Measurements from ENCODE around the gene SPTBN1. TPM values are rescaled to one million over a fixed set of nuclear protein-coding genes. Genes with fewer than 3 reads are reported as not detected.

The SPTBN1 gene
- total RNA-seq, 1 experiment from 2014 or later: 262 TPM

DNA sequence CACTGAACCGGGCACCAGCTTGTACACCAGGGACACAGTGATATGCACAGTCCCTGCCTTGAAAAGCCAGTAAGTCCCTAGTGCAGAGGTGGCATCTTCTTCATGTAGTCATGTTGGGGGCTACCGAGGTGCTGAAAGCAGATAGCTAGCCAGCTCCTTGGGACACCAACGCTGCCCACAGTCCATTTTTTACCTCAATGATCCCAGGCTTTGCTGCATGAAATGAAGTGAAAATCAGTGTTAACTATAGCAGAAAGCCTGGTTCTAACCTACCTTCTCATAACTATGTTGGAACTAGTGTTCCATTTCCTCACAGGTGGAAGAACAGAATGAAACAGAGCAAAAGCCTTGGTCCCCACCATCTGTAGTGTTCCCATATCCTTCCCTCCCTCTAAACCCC is 200.7 kb downstream of the SPTBN1 start:
- DNase-seq: no peak
- H3K4me2 ChIP-seq: no peak overlapping the region
- H3F3A ChIP-seq (ENCODE audit: insufficient read depth, low read depth): no peaks in the 10 kb centered on the region
- no peaks in the 10 kb centered on the region for H3K27me3 ChIP-seq (ENCODE audit: insufficient read depth, low read depth)
- H3K4me1 ChIP-seq (replicated peaks; ENCODE audit: insufficient read depth): no peaks in the 10 kb centered on the region
- BruUV-seq (replicated peaks): no TSS peak
- POLR2A ChIA-PET (ENCODE audit: unreplicated experiment): interaction anchor here (0.6 to 0.7 kb wide), 2 partner anchors 43 to 356 kb away, joined by 8 to 10 read pairs; no protein-coding TSS in a partner anchor
- TF ChIP-seq EZH2 (IDR thresholded peaks at IDR 0.05; ENCODE audit: low read depth): no peak
- TF ChIP-seq, protein P1, sequence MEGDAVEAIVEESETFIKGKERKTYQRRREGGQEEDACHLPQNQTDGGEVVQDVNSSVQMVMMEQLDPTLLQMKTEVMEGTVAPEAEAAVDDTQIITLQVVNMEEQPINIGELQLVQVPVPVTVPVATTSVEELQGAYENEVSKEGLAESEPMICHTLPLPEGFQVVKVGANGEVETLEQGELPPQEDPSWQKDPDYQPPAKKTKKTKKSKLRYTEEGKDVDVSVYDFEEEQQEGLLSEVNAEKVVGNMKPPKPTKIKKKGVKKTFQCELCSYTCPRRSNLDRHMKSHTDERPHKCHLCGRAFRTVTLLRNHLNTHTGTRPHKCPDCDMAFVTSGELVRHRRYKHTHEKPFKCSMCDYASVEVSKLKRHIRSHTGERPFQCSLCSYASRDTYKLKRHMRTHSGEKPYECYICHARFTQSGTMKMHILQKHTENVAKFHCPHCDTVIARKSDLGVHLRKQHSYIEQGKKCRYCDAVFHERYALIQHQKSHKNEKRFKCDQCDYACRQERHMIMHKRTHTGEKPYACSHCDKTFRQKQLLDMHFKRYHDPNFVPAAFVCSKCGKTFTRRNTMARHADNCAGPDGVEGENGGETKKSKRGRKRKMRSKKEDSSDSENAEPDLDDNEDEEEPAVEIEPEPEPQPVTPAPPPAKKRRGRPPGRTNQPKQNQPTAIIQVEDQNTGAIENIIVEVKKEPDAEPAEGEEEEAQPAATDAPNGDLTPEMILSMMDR (conservative IDR thresholded peaks at IDR 0.05): no peak
- peaks cover 39% of the 10 kb centered on the region for H3K36me3 ChIP-seq (ENCODE audit: low read depth)
- no peak overlapping the region for H3K27ac ChIP-seq
- no peaks in the 10 kb centered on the region for H3K9me2 ChIP-seq (ENCODE audit: insufficient read depth)
- H3K9me3 ChIP-seq (ENCODE audit: insufficient read depth, low read depth): no peaks in the 10 kb centered on the region
- CTCF ChIA-PET: interaction anchor here (1.5 kb wide), 1 partner anchor 9 kb away, joined by 4 read pairs; no protein-coding TSS in a partner anchor
- no peak overlapping the region for H2AFZ ChIP-seq
- intact Hi-C loops (cut with micrococcal nuclease; ENCODE audit: unreplicated experiment): no loop called here
- no peak overlapping the region for H3K4me3 ChIP-seq
- H4K20me1 ChIP-seq (ENCODE audit: insufficient read depth): peaks cover 6% of the 10 kb centered on the region
- H3K79me2 ChIP-seq (ENCODE audit: low read depth): no peaks in the 10 kb centered on the region

- H3K4me2 ChIP-seq: no peak overlapping the region
- H3F3A ChIP-seq (ENCODE audit: insufficient read depth, low read depth): no peaks in the 10 kb centered on the region
- no TSS peak for BruUV-seq (replicated peaks)
- H3K9me2 ChIP-seq (ENCODE audit: insufficient read depth): no peaks in the 10 kb centered on the region
- no peaks in the 10 kb centered on the region for H3K4me1 ChIP-seq (replicated peaks; ENCODE audit: insufficient read depth)
- peaks cover 6% of the 10 kb centered on the region for H4K20me1 ChIP-seq (ENCODE audit: insufficient read depth)
- no peaks in the 10 kb centered on the region for H3K27me3 ChIP-seq (ENCODE audit: insufficient read depth, low read depth)
- peak in 1 of 2 experiments; percentile 29 for DNase-seq
- intact Hi-C loops (cut with micrococcal nuclease; ENCODE audit: unreplicated experiment): no loop called here
- no peaks in the 10 kb centered on the region for H3K9me3 ChIP-seq (ENCODE audit: insufficient read depth, low read depth)
- no peaks in the 10 kb centered on the region for H3K79me2 ChIP-seq (ENCODE audit: low read depth)
- ChIA-PET CTCF (interaction anchor here (0.7 kb wide), 1 partner anchor 15 kb away, joined by 4 read pairs; no protein-coding TSS in a partner anchor), POLR2A (ENCODE audit: unreplicated experiment) (interaction anchor here (0.6 kb wide), 1 partner anchor 375 kb away, joined by 4 read pairs; no protein-coding TSS in a partner anchor)
- H3K27ac ChIP-seq: no peak overlapping the region
- no peak overlapping the region for H2AFZ ChIP-seq
- TF ChIP-seq, protein P1 (conservative IDR thresholded peaks at IDR 0.05): peak; percentile 82
- no peak for TF ChIP-seq EZH2 (IDR thresholded peaks at IDR 0.05; ENCODE audit: low read depth)
- no peak overlapping the region for H3K4me3 ChIP-seq
- H3K36me3 ChIP-seq (ENCODE audit: low read depth): peaks cover 34% of the 10 kb centered on the region
These were observed 201.5 kb downstream of the SPTBN1 start for GRCh38 chr2:54657664-54658083.

- Histone ChIP-seq H3K4me1 (replicated peaks; ENCODE audit: insufficient read depth) (no peaks in the 10 kb centered on the region), H3K27me3 (ENCODE audit: insufficient read depth, low read depth) (no peaks in the 10 kb centered on the region), H3F3A (ENCODE audit: insufficient read depth, low read depth) (no peaks in the 10 kb centered on the region), H2AFZ (no peak overlapping the region), H4K20me1 (ENCODE audit: insufficient read depth) (peaks cover 6% of the 10 kb centered on the region), H3K36me3 (ENCODE audit: low read depth) (peaks cover 30% of the 10 kb centered on the region), H3K9me3 (ENCODE audit: insufficient read depth, low read depth) (no peaks in the 10 kb centered on the region), H3K79me2 (ENCODE audit: low read depth) (no peaks in the 10 kb centered on the region), H3K9me2 (ENCODE audit: insufficient read depth) (no peaks in the 10 kb centered on the region), H3K4me3 (no peak overlapping the region), H3K4me2 (no peak overlapping the region), H3K27ac (no peak overlapping the region)
- CTCF ChIA-PET: no interaction called here
- no peak for DNase-seq
- TF ChIP-seq, protein P1 (conservative IDR thresholded peaks at IDR 0.05): no peak
- no peak for TF ChIP-seq EZH2 (IDR thresholded peaks at IDR 0.05; ENCODE audit: low read depth)
- no TSS peak for BruUV-seq (replicated peaks)
- POLR2A ChIA-PET (ENCODE audit: unreplicated experiment): no interaction called here
- intact Hi-C loops (cut with micrococcal nuclease; ENCODE audit: unreplicated experiment): no loop called here
These were observed 202.5 kb downstream of the SPTBN1 start for GRCh38 chr2:54658564-54659071.

Data from PC-9 (cell line).